AG09309 (cell line): ENCODE measurements around the gene LRCH1.

Experiments used
- DNase-seq: peaks from one replicate; pipeline ENCODE4 v3.0.0-alpha.2; 2010; ENCODE audit warnings: low read depth
- H3K4me3 ChIP-seq: 2 replicates; pipeline ENCODE4 v1.5.1; 2011; ENCODE audit warnings: mild to moderate bottlenecking, low read depth, low read length, moderate library complexity; ENCODE audit not compliant: control insufficient read depth
- CTCF ChIP-seq: IDR thresholded peaks from 2 replicates; pipeline ENCODE4 v1.5.1; 2011; ENCODE audit warnings: mild to moderate bottlenecking, low read depth, low read length, inconsistent platforms; ENCODE audit not compliant: insufficient read depth, control insufficient read depth; ENCODE audit errors: missing control alignments

The LRCH1 gene

GRCh38 chr13:46778890-46779289, 225.9 kb downstream of the LRCH1 start:
- TF ChIP-seq CTCF = no peak
- DNase-seq = no peak
- H3K4me3 ChIP-seq = no peak overlapping the region

GRCh38 chr13:46782066-46782465, 229.1 kb downstream of the LRCH1 start:
- TF ChIP-seq CTCF = no peak
- no peak for DNase-seq

DNA sequence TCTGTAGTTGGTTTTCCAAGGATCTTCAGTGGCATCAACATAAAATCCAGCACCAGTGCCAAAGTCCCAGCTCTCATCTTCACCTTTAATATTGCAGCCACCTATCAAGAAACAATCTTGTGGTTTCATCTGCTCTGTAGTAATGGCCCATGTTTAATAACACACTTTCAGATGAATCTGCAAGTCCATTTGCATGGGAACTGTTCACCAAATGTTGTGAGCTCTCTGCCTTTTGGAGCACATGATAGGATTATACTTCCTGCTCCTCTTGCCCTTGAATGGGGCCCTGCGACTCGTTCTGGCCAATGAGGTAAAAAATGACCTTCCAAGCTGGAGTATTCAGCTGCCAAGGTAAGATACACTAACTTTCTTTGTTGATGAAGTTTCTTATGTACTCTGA, 229.7 kb downstream of the LRCH1 start:
- no peak overlapping the region for H3K4me3 ChIP-seq
- TF ChIP-seq CTCF = no peak
- no peak for DNase-seq

More at GRCh38 chr13:46782066-46782465, 229.1 kb downstream of the LRCH1 start:
- no peak overlapping the region for H3K4me3 ChIP-seq

DNA sequence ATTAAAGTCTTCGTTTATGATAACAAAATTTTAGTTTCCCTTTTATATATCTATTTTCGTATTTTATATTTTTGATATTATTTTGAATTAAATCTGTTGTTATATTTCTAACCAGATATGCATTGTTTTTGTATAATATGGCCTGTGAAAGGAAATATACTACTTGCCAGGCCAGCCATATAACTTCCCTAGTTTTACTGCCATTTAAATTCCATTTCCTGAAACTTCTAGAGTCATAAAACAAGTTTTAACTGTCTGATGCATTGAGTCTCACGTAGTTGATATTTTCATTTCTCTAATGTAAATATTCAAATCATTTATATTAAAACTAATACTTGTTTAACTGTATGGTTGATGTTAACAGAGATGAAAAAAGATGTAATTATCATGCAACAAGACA, 230.5 kb downstream of the LRCH1 start:
- H3K4me3 ChIP-seq = no peak overlapping the region
- no peak for DNase-seq
- no peak for TF ChIP-seq CTCF

DNA sequence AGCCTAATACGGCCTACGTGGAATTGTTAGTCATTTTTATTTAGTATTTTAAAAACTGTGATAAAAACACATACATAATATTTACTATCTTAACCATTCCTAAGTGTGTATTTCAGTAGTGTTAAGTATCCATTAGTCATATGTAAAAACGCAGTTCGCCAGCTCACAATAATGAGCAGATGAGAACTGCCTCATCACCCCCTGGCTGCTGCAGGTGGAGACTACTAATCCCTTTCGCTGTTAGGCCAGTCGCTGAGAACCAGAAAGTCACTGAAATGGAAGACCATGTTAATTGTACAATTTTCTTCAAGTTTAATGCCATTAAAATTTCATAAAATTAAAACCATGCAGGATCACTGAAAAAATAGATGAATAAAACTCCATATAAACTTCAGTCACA, 242.4 kb downstream of the LRCH1 start:
- TF ChIP-seq CTCF = no peak
- H3K4me3 ChIP-seq = no peak overlapping the region
- DNase-seq = no peak

- DNase-seq = no peak
- peak overlapping the region; percentile 81 for H3K4me3 ChIP-seq
- peak; percentile 1 for TF ChIP-seq CTCF
These were observed 243.2 kb downstream of the LRCH1 start for GRCh38 chr13:46796129-46796514.

GRCh38 chr13:46796515-46797474, 243.8 kb downstream of the LRCH1 start, which contains the start of gene ESD:
Gene ESD (minus strand): TSS chr13:46797161. CDS start chr13:46791413, 5,748 bp downstream.
- peak within 1 kb of the TSS; percentile 81 for H3K4me3 ChIP-seq
- DNase-seq = peak; percentile 52
- TF ChIP-seq CTCF = no peak
